Memory B cell (primary cell): ENCODE data around the gene EPHA2.
A peak's percentile ranks its signal among the peaks of the same experiment; 100 is the strongest.
"Not testable (repeated sequence)": the region's sequence is repeated elsewhere in the genome, so short reads cannot be mapped to it uniquely, and the experiment has no call there.

Experiments used
- ATAC-seq: fragments of 150-1000 bp; cut with Tn5 transposase; 2 replicates; pipeline ENCODE4 v1.10.0; 2021; ENCODE audit warnings: low read depth, mild to moderate bottlenecking, moderate library complexity
- DNase-seq, 2 donors: peaks; one replicate each; pipeline ENCODE4 v3.0.0; 2022; ENCODE audit warnings: low spot score in 2 of 2
- H3K27ac Mint-ChIP-seq: one replicate; pipeline ENCODE4 v1.8.0; 2022; ENCODE audit warnings: mild to moderate bottlenecking, moderate library complexity, mixed read lengths
- H3K27me3 Mint-ChIP-seq: one replicate; pipeline ENCODE4 v1.8.0; 2022; ENCODE audit warnings: mixed read lengths
- H3K36me3 Mint-ChIP-seq: one replicate; pipeline ENCODE4 v1.8.0; 2022; ENCODE audit warnings: mild to moderate bottlenecking, mixed read lengths
- H3K4me1 Mint-ChIP-seq: one replicate; pipeline ENCODE4 v1.8.0; 2022; ENCODE audit warnings: mixed read lengths
- H3K4me3 Mint-ChIP-seq: one replicate; pipeline ENCODE4 v1.8.0; 2022; ENCODE audit warnings: mild to moderate bottlenecking, moderate library complexity, mixed read lengths
- H3K9me3 Mint-ChIP-seq: one replicate; pipeline ENCODE4 v1.8.0; 2022; ENCODE audit warnings: mixed read lengths

EPHA2 gene

DNA sequence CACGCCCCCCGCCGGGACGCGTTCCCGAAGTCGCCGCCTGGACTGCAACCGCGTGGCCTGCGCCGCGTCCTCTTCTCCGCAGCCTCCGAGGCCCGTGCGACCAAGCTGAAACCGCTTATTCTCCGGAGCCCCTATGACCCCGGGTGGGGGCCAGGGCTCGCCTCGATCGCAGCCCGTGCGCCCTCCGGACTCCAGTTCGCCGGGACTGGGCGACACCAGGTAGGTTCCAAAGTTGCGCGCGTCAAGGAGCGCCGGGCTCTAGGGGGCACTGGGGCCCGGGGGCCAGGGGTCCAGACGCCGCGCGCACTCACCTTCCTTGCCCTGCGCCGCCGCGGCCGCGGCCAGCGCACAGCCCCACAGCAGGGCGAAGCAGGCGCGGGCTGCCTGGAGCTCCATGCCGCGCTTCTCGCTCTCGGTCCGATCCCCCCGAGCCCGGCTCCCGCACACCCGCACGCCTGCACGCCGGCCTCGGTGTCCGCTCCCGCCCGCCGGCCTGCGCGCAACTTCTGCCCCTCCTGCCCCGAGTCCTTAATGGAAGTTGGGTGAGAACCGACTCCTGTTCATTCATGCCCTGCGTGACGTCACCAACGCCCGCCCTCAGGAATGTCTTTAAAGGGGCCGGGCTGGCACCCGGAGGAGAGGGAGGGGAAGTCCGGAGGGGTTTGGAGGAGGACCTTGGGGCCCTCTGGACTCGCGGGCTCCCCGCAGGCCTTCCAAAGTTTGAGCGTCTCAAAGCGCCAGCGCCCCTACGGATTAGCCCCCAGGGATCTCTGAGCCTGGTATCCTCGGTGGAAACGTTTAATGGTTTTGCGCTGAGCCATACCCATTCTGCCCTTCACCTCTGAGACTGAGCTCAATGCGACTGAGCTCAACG is at the start of gene EPHA2:
EPHA2 (minus strand) TSS at position 533 of the 874 bp plus-strand sequence; CDS start at position 396, 137 bp downstream.
- H3K4me3 Mint-ChIP-seq: peak within 1 kb of the TSS; percentile 80
- peaks cover 14% of the 10 kb centered on the region for H3K4me1 Mint-ChIP-seq
- peaks cover 9% of the 10 kb centered on the region for H3K27me3 Mint-ChIP-seq
- ATAC-seq (peak; percentile 33), DNase-seq (no peak)
- no peak within 1 kb of the TSS for H3K27ac Mint-ChIP-seq
- no peaks in the 10 kb centered on the region for H3K36me3 Mint-ChIP-seq
- H3K9me3 Mint-ChIP-seq: no peaks in the 10 kb centered on the region

DNA sequence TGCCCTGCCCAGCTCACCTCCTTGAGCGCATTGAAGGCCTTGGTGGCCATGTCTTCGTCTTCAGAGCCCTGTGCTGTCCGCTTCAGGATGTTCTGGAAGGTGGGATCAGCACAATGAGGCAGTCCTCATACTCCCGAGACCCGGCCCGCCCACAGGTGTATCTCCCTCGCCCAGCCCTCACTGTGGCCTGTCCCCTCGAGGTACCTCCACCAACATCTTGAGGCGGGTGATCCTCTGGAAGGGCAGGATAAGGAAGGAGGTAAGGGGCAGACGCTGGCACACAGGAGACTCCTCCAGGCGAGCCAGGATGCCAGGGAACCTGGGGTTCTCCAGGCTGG is 49.4 kb upstream of the EPHA2 start:
- H3K27ac Mint-ChIP-seq: no peak overlapping the region
- no peaks in the 10 kb centered on the region for H3K27me3 Mint-ChIP-seq
- peaks cover 8% of the 10 kb centered on the region for H3K36me3 Mint-ChIP-seq
- H3K4me3 Mint-ChIP-seq: no peak overlapping the region
- H3K9me3 Mint-ChIP-seq: no peaks in the 10 kb centered on the region
- H3K4me1 Mint-ChIP-seq: peaks cover 10% of the 10 kb centered on the region
- ATAC-seq: no peak
- no peak for DNase-seq

DNA sequence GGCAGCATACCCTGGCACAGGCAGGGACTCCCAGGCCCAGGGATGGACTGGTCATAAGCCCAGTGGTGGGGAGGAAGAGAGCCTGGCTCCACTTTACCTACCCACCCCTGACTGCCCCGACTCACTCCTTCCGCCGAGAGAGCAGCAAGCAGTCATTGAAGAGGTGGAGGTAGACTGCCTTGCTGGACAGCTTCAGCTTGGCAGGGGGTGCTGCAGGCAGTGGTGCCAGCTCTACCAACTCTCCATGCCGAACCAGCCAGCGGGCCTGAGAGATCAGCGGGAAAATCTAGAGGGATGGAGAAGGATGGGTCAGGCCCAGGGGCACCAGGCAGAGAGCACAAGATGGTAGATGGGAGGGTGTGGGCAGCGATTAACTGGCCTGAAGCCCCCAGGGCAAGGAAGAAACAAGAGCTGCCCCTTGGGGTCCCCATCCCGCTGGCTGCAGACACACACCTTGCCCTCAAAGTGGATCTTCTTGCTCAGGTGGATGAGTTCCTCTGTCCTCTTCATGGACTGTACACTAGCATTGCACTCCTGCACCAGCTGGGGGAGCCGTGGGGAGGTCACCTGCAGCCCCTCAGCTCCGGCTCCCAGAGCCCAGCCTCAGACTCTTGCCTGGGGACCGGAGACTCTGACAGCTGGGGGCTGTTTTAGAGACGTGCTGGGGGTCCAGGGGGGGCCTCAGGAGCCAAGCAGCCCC is 48.9 kb upstream of the EPHA2 start:
- DNase-seq (no peak), ATAC-seq (no peak)
- Mint-ChIP-seq H3K4me1 (peaks cover 11% of the 10 kb centered on the region), H3K9me3 (no peaks in the 10 kb centered on the region), H3K27ac (no peak overlapping the region), H3K36me3 (peaks cover 9% of the 10 kb centered on the region), H3K27me3 (no peaks in the 10 kb centered on the region), H3K4me3 (peak overlapping the region; percentile 65)

DNA sequence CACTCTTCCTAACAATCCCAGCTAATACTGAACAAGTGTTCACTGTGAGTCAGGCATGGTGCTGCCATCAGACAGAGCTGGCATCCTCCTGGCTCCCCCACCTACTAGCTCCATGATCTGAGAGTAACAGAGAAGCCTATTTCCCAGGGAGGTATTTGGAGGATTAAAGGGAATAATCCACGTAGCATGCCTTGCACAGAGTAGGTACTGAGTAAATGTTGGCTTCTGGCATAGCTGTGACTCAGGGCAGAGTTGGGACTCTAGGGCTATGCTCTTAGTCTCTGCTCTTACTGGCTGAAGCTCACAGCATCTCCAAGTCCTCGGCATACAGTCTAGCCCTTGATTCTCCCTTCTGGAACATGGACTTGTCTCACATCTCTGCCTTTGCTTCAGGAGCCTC is 48.3 kb upstream of the EPHA2 start:
- no peak overlapping the region for H3K27ac Mint-ChIP-seq
- peak overlapping the region; percentile 65 for H3K4me3 Mint-ChIP-seq
- DNase-seq: no peak
- no peaks in the 10 kb centered on the region for H3K9me3 Mint-ChIP-seq
- peaks cover 12% of the 10 kb centered on the region for H3K4me1 Mint-ChIP-seq
- peaks cover 10% of the 10 kb centered on the region for H3K36me3 Mint-ChIP-seq
- no peak for ATAC-seq
- no peaks in the 10 kb centered on the region for H3K27me3 Mint-ChIP-seq

DNA sequence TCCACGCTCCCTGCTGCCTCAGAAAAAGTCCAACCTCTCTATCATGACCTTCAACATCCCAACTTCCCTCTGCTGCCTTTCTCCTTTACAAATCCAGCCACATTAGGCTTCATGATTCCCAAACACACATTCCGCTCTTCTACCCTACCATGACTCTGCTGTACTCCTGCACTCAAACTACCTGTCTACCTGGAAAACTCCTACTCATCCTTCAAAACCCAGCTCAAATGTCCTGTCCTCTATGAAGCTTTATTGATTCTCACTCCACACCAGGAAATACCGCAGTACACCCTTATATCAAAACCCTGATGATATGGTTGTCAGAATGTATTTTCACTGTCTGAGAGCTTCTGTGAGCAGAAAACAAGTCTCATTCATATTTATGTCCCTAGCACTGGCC is 47.7 kb upstream of the EPHA2 start:
- Mint-ChIP-seq H3K9me3 (no peaks in the 10 kb centered on the region), H3K36me3 (peaks cover 10% of the 10 kb centered on the region), H3K4me1 (peaks cover 14% of the 10 kb centered on the region), H3K27me3 (no peaks in the 10 kb centered on the region), H3K4me3 (no peak overlapping the region), H3K27ac (no peak overlapping the region)
- DNase-seq (no peak), ATAC-seq (no peak)

DNA sequence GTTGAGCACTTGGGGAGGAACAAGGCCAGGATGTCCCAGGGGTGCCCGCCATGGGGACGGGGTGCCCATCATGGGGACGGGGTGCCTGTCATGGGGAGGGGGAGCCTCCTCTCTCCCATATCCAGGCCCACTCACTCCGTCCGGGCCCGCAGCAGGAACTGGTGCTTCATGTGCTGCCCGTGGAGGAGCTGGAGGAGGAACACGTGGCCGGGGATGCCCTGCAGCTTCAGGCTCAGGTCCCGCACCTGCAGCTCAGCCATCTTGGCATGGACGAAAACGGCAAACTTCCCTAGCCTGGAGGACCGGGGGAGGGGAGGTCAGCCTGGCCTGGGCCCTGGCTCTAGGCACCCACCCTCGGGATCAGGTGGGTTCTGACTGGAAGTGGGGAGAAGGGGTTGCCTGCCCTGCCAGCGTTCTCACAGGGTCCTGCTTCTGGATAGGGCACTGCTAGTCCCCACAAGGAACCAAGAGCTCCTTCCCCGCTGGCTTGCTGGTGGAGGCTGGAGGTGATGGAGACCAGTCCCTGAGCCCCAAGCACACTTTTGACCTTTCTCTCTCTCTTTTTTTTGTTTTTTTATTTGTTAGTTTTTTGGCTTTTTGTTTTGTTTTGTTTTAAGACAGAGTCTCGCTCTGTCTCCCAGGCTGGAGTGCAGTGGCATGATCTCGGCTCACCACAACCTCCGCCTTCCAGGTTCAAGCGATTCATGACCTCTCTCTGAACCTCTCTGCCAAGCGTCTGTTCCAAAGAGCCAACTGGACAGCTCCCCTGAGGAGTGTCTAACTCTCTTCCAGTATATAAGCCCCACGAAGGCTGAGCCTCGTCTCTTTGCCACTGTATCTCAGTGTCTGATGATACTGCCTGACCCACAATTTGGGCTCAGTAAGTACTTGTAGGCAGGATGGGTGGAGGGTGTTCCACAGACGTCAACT is 46.7 kb upstream of the EPHA2 start:
- H3K27ac Mint-ChIP-seq: no peak overlapping the region
- no peak for ATAC-seq
- no peak overlapping the region for H3K4me3 Mint-ChIP-seq
- peaks cover 14% of the 10 kb centered on the region for H3K4me1 Mint-ChIP-seq
- peaks cover 10% of the 10 kb centered on the region for H3K36me3 Mint-ChIP-seq
- no peak for DNase-seq
- no peaks in the 10 kb centered on the region for H3K9me3 Mint-ChIP-seq
- no peaks in the 10 kb centered on the region for H3K27me3 Mint-ChIP-seq

DNA sequence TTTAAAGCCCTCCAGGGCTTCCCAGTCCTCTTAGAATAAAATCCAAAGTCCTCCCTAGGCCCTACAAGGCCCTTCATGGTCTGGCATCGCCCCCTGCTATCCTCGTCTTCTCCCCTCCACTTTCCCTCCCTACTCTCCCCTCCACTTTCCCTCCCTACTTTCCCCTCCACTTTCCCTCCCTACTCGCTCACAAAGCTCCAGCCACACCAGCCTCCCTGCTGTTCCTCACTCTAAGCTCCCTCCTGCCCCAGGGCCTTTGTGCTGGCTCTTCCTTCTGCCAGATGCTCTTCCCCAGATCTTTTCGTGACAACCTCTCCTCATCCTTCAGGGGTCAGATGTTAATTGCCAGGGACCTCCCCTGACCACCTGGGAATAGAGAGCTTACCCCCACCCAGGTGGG is 43.8 kb upstream of the EPHA2 start:
- no peak for DNase-seq
- no peak for ATAC-seq
- no peak overlapping the region for H3K27ac Mint-ChIP-seq
- no peaks in the 10 kb centered on the region for H3K9me3 Mint-ChIP-seq
- peaks cover 6% of the 10 kb centered on the region for H3K4me1 Mint-ChIP-seq
- H3K36me3 Mint-ChIP-seq: peaks cover 12% of the 10 kb centered on the region
- H3K27me3 Mint-ChIP-seq: no peaks in the 10 kb centered on the region
- H3K4me3 Mint-ChIP-seq: no peak overlapping the region

DNA sequence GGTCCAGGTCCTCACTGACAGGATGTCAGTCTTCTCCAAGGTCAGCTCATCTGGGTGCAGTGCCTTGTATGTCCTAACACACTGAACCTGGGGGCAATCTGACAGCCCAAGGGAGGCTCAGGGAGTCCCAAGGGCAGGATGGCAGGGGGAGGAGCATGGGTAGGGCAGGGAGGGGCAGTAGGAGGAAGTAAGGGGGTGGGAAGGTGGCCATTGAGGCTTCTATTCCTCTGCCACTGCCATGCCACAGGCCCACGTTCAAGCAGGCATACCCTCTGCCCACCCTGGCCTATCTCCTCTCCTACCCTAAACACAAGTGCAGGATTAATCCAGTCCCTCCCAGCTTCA is 43.3 kb upstream of the EPHA2 start:
- H3K36me3 Mint-ChIP-seq: peaks cover 13% of the 10 kb centered on the region

DNA sequence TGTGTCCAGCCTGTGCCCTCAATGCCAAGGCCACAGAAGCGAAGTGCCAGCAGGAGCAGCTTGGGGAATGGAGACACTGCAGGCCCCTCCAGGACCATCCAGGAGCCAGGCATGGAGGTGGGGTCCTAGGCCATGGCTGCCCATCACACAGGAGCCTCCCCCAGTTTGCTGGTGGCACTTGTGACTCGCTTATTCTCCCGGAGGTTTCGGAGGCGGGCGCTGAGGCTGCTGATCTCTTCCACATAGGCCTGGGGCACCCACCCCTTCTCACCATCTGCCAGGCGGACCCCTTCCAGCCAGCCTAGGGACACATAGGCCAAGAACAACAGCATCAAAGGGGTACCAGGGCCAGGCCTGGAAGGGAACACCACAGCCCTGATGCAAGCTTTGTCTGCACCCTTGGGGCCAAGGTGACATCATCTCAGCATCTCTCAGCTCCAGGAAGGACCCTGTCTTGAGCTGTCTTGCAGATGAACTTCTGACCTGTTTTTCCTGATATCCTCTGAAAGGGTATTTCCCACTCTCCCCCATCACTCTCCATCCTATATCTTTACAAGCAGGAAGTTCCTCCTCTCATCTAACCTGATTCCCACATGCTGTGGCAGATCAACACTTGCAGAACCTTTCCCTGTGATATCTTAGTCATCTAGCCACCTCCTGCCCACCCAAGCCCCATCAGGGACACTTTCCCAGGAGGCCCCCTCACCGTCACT is 42.7 kb upstream of the EPHA2 start:
- no peak for DNase-seq
- ATAC-seq: no peak
- H3K36me3 Mint-ChIP-seq: peaks cover 10% of the 10 kb centered on the region
- peaks cover 5% of the 10 kb centered on the region for H3K4me1 Mint-ChIP-seq
- no peak overlapping the region for H3K4me3 Mint-ChIP-seq
- H3K27ac Mint-ChIP-seq: peak overlapping the region; percentile 4
- H3K9me3 Mint-ChIP-seq: no peaks in the 10 kb centered on the region
- H3K27me3 Mint-ChIP-seq: no peaks in the 10 kb centered on the region

More for the DNA sequence above, 43.3 kb upstream of the EPHA2 start:
- Mint-ChIP-seq H3K27ac (peak overlapping the region; percentile 4), H3K4me3 (no peak overlapping the region), H3K9me3 (no peaks in the 10 kb centered on the region), H3K27me3 (no peaks in the 10 kb centered on the region), H3K4me1 (peaks cover 5% of the 10 kb centered on the region)
- ATAC-seq: no peak
- no peak for DNase-seq

DNA sequence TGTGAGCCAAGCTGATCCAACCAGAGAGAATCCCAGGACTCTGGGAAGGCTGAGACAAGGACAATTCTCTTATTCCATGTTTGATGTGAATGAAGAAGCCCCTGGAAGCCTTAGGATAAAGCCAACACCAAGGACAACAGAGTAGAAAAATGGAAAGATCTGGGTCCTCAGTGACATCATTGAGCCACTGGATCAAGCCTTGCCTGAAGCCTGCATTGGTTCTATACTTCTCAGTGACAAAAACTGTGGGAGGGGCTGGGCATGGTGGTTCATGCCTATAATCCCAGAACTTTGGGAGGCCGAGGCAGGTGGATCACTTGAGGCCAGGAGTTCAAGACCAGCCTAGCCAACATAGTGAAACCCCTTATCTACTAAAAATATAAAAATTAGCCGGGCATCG is 41.0 kb upstream of the EPHA2 start:
- Mint-ChIP-seq H3K27me3 (no peaks in the 10 kb centered on the region), H3K9me3 (no peaks in the 10 kb centered on the region), H3K4me3 (no peak overlapping the region), H3K4me1 (peaks cover 5% of the 10 kb centered on the region), H3K36me3 (peaks cover 6% of the 10 kb centered on the region), H3K27ac (no peak overlapping the region)
- DNase-seq: no peak
- ATAC-seq: no peak

DNA sequence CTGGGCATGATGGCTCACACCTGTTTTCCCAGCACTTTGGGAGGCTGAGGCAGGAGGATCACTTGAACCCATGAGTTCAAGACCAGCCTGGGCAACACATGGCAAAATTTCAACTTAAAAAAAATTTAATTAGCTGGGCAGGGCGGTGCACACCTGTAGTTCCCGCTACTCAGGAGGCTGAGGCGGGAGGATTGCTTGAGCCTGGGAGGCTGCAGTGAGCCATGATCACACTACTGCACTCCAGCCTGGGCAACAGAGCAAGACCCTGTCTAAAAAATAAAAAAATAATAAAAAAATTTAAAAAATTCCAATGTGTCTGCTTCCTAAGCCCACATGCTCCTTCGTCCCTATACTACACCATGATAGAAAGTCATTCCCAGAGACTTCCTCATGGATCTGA is 40.3 kb upstream of the EPHA2 start:
- not testable (repeated sequence) for ATAC-seq, H3K36me3 Mint-ChIP-seq, DNase-seq

DNA sequence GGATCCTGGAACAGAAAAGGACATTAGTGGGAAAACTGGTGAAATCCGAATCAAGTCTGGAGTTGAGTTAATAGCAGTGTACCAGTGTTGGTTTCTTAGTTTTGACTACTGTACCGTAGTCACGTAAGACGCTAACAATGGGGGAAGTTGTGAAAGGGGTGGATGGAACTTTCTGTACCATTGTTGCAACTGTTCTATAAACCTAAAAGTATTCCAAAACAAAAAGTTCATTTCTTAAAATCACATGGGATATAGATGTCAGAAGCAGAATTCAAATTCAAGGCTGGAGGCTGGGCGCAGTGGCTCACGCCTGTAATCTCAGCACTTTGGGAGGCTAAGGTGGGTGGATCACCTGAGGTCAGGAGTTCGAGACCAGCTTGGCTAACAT is 39.6 kb upstream of the EPHA2 start:
- Mint-ChIP-seq H3K9me3 (no peaks in the 10 kb centered on the region), H3K27ac (no peak overlapping the region)

More for the DNA sequence above, 40.3 kb upstream of the EPHA2 start:
- H3K27ac Mint-ChIP-seq, H3K9me3 Mint-ChIP-seq, H3K4me1 Mint-ChIP-seq, H3K4me3 Mint-ChIP-seq, H3K27me3 Mint-ChIP-seq: not testable (repeated sequence)

DNA sequence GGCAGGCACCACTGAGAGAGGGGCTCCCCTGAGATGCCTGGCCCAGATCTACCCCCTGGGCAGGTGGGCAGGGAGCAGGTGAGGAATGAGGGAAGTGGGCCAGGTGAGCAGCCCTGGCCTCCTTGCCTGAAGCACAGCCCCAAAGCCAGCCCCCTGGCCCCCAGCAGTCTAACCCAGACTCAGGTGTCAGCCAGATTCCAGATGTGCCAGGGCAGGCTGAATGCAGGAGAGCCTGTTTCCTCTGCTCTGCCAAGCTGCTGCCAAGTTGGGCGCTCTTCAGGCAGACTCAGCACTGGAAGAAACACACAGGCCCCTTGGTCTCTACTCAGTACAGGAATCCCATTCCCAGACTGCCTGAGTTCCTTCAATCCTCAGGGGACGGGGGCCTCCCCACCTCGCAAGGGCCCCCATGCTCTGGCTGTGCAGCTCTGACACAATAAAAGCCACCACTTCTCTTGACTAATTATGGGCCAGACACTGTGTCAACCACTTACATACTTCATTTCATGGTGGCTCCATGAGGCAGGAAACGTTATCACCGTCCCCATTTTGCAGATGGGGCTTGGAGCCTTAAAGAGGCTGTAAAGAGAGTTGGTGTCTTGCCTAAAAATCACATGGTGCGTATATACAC is 36.2 kb upstream of the EPHA2 start:
- Mint-ChIP-seq H3K4me1 (peaks cover 7% of the 10 kb centered on the region), H3K27me3 (peaks cover 8% of the 10 kb centered on the region), H3K36me3 (peaks cover 2% of the 10 kb centered on the region), H3K9me3 (no peaks in the 10 kb centered on the region), H3K4me3 (no peak overlapping the region), H3K27ac (no peak overlapping the region)
- no peak for ATAC-seq
- no peak for DNase-seq

More for the DNA sequence above, 39.6 kb upstream of the EPHA2 start:
- Mint-ChIP-seq H3K36me3 (peaks cover 6% of the 10 kb centered on the region), H3K27me3 (peaks cover 3% of the 10 kb centered on the region), H3K4me1 (peaks cover 8% of the 10 kb centered on the region), H3K4me3 (no peak overlapping the region)
- DNase-seq: no peak
- no peak for ATAC-seq
